ENCODE data around the gene AFF1. TPM values are rescaled to one million over a fixed set of nuclear protein-coding genes. Genes with fewer than 3 reads are reported as not detected.

Gene AFF1
- polyA plus RNA-seq, 1 donor (not counting 4 experiments of a cell fraction or from before 2014, with no cell fraction given) = 14.4 TPM

- H3K79me2 ChIP-seq (ENCODE audit: control insufficient read depth, insufficient read depth, low read length) = peaks cover 74% of the 10 kb centered on the region
- FAIRE-seq (no peak), DNase-seq (ENCODE audit: low read depth, low spot score) (no peak)
- peaks cover 24% of the 10 kb centered on the region for H3K4me1 ChIP-seq (ENCODE audit: control insufficient read depth, extremely low read depth, insufficient read depth, low read length)
- TF ChIP-seq EZH2 (IDR thresholded peaks at IDR 0.05; ENCODE audit: low read length) (no peak), CTCF (optimal IDR thresholded peaks at IDR 0.05 in 1 of 3, IDR thresholded peaks at IDR 0.05 in 1 of 3, conservative IDR thresholded peaks at IDR 0.05 in 1 of 3; ENCODE audit: extremely low read depth in 1 of 3, insufficient read depth in 2 of 3, low read length in 3 of 3) (no peak)
- no peaks in the 10 kb centered on the region for H3K36me3 ChIP-seq (ENCODE audit: control insufficient read depth in 2 of 2, extremely low read depth in 1 of 2, insufficient read depth in 2 of 2, low read length in 2 of 2)
- no peaks in the 10 kb centered on the region for H3K27me3 ChIP-seq (ENCODE audit: control insufficient read depth, extremely low read depth, insufficient read depth, low read length)
- dilution Hi-C loops (cut with MboI; ENCODE audit: extremely low pct_ligation_motif_present, low sequenced_read_pairs) = no loop called here
- no peak overlapping the region for H3K27ac ChIP-seq (ENCODE audit: control insufficient read depth, insufficient read depth, low read length)
- no peaks in the 10 kb centered on the region for H3K9me1 ChIP-seq (ENCODE audit: control insufficient read depth, extremely low read depth, insufficient read depth, low read length)
- no peak overlapping the region for H3K4me2 ChIP-seq (ENCODE audit: control insufficient read depth, extremely low read depth, insufficient read depth, low read depth, low read length)
- H3K9me3 ChIP-seq (ENCODE audit: control insufficient read depth, low read depth, low read length) = no peaks in the 10 kb centered on the region
- no peak overlapping the region for H3K9ac ChIP-seq (ENCODE audit: control insufficient read depth, extremely low read depth, insufficient read depth, low read length)
- H3K4me3 ChIP-seq (ENCODE audit: control insufficient read depth in 2 of 3, extremely low read depth in 1 of 3, insufficient read depth in 2 of 3, low read depth in 1 of 3, low read length in 3 of 3) = no peak overlapping the region
- no peaks in the 10 kb centered on the region for H4K20me1 ChIP-seq (ENCODE audit: control insufficient read depth, extremely low read depth, insufficient read depth, low read length)
- no peak overlapping the region for H2AFZ ChIP-seq (ENCODE audit: control insufficient read depth, low read length)
These were observed 83.0 kb downstream of the AFF1 start for GRCh38 chr4:87017580-87018342.

GRCh38 chr4:87018753-87019152 is 83.9 kb downstream of the AFF1 start:
- Histone ChIP-seq H3K9me1 (ENCODE audit: control insufficient read depth, extremely low read depth, insufficient read depth, low read length) (no peaks in the 10 kb centered on the region), H3K9me3 (ENCODE audit: control insufficient read depth, low read depth, low read length) (no peaks in the 10 kb centered on the region), H3K27me3 (ENCODE audit: control insufficient read depth, extremely low read depth, insufficient read depth, low read length) (no peaks in the 10 kb centered on the region), H3K4me3 (ENCODE audit: control insufficient read depth in 2 of 3, extremely low read depth in 1 of 3, insufficient read depth in 2 of 3, low read depth in 1 of 3, low read length in 3 of 3) (no peak overlapping the region), H2AFZ (ENCODE audit: control insufficient read depth, low read length) (no peak overlapping the region), H3K4me2 (ENCODE audit: control insufficient read depth, extremely low read depth, insufficient read depth, low read depth, low read length) (no peak overlapping the region), H4K20me1 (ENCODE audit: control insufficient read depth, extremely low read depth, insufficient read depth, low read length) (no peaks in the 10 kb centered on the region), H3K4me1 (ENCODE audit: control insufficient read depth, extremely low read depth, insufficient read depth, low read length) (peaks cover 21% of the 10 kb centered on the region), H3K9ac (ENCODE audit: control insufficient read depth, extremely low read depth, insufficient read depth, low read length) (no peak overlapping the region), H3K79me2 (ENCODE audit: control insufficient read depth, insufficient read depth, low read length) (peaks cover 74% of the 10 kb centered on the region), H3K36me3 (ENCODE audit: control insufficient read depth in 2 of 2, extremely low read depth in 1 of 2, insufficient read depth in 2 of 2, low read length in 2 of 2) (no peaks in the 10 kb centered on the region), H3K27ac (ENCODE audit: control insufficient read depth, insufficient read depth, low read length) (no peak overlapping the region)
- no peak for FAIRE-seq
- TF ChIP-seq CTCF (optimal IDR thresholded peaks at IDR 0.05 in 1 of 3, IDR thresholded peaks at IDR 0.05 in 1 of 3, conservative IDR thresholded peaks at IDR 0.05 in 1 of 3; ENCODE audit: extremely low read depth in 1 of 3, insufficient read depth in 2 of 3, low read length in 3 of 3) = no peak
- TF ChIP-seq EZH2 (IDR thresholded peaks at IDR 0.05; ENCODE audit: low read length) = no peak
- dilution Hi-C loops (cut with MboI; ENCODE audit: extremely low pct_ligation_motif_present, low sequenced_read_pairs) = no loop called here
- no peak for DNase-seq (ENCODE audit: low read depth, low spot score)

Data from keratinocyte (primary cell).